ENCODE results near the gene MICAL3. TPM values are rescaled to one million over a fixed set of nuclear protein-coding genes. Genes with fewer than 3 reads are reported as not detected.
"Not testable (repeated sequence)": the region's sequence is repeated elsewhere in the genome, so short reads cannot be mapped to it uniquely, and the experiment has no call there.

MICAL3 gene
- polyA plus RNA-seq, 1 donor from 2014 or later = 28.1 TPM

DNA sequence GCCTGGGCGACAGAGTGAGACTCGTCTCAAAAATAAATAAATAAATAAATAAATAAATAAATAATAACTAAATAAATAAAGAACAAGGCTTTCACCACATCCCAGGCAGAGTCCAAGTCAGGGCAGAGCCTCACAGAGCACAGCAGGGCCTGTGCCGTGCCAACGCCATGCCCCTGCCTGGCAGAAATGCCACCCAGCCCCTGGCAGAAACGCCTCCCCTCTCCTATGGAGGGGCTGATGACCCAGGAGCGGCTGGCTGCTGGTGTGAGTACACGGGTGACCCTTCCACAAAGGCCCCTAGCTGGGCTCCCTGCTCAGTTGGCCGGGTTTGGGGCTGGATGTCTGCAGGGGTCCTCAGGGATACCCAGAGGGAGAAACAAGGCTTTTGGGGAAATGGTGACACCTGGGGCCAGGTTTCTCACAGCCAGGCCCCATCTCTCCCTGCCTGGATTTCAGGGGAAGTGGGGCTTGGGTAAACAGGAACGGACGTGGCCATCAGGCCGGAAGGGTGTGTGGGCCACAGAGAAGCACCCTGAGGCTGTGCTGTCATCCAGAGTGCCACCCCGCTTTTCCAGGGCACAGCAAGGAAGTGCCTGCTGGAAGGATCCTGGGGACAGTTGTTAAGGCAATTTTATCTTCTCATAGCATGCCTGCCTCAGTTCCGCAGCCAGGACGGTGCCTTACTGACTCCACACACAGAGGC lies 255.2 kb downstream of the MICAL3 start:
- Histone ChIP-seq H3K9me2 (ENCODE audit: insufficient read depth, low read length) (no peaks in the 10 kb centered on the region), H3F3A (ENCODE audit: insufficient read depth, low read length, poor library complexity, severe bottlenecking) (no peaks in the 10 kb centered on the region), H3K27ac (ENCODE audit: low read length) (no peak overlapping the region), H2AFZ (ENCODE audit: low read depth, low read length) (no peak overlapping the region), H3K9ac (ENCODE audit: low read length) (no peak overlapping the region), H3K79me2 (replicated peaks; ENCODE audit: insufficient read depth, low read length) (peaks cover 5% of the 10 kb centered on the region), H4K20me1 (ENCODE audit: insufficient read depth) (no peaks in the 10 kb centered on the region), H3K36me3 (ENCODE audit: insufficient read depth, low read length) (no peaks in the 10 kb centered on the region), H3K4me3 (ENCODE audit: low read length) (no peak overlapping the region), H3K9me3 (ENCODE audit: low read length) (no peaks in the 10 kb centered on the region), H3K4me2 (ENCODE audit: low read length) (no peak overlapping the region), H3K27me3 (ENCODE audit: insufficient read depth, low read depth, low read length) (no peaks in the 10 kb centered on the region)
- TF ChIP-seq, protein P1, sequence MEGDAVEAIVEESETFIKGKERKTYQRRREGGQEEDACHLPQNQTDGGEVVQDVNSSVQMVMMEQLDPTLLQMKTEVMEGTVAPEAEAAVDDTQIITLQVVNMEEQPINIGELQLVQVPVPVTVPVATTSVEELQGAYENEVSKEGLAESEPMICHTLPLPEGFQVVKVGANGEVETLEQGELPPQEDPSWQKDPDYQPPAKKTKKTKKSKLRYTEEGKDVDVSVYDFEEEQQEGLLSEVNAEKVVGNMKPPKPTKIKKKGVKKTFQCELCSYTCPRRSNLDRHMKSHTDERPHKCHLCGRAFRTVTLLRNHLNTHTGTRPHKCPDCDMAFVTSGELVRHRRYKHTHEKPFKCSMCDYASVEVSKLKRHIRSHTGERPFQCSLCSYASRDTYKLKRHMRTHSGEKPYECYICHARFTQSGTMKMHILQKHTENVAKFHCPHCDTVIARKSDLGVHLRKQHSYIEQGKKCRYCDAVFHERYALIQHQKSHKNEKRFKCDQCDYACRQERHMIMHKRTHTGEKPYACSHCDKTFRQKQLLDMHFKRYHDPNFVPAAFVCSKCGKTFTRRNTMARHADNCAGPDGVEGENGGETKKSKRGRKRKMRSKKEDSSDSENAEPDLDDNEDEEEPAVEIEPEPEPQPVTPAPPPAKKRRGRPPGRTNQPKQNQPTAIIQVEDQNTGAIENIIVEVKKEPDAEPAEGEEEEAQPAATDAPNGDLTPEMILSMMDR (IDR thresholded peaks at IDR 0.05; ENCODE audit: poor library complexity, severe bottlenecking) = no peak
- TF ChIP-seq EP300 (conservative IDR thresholded peaks at IDR 0.05; ENCODE audit: poor library complexity, severe bottlenecking) (no peak), TAF1 (IDR thresholded peaks at IDR 0.05; ENCODE audit: low read depth) (no peak)

DNA sequence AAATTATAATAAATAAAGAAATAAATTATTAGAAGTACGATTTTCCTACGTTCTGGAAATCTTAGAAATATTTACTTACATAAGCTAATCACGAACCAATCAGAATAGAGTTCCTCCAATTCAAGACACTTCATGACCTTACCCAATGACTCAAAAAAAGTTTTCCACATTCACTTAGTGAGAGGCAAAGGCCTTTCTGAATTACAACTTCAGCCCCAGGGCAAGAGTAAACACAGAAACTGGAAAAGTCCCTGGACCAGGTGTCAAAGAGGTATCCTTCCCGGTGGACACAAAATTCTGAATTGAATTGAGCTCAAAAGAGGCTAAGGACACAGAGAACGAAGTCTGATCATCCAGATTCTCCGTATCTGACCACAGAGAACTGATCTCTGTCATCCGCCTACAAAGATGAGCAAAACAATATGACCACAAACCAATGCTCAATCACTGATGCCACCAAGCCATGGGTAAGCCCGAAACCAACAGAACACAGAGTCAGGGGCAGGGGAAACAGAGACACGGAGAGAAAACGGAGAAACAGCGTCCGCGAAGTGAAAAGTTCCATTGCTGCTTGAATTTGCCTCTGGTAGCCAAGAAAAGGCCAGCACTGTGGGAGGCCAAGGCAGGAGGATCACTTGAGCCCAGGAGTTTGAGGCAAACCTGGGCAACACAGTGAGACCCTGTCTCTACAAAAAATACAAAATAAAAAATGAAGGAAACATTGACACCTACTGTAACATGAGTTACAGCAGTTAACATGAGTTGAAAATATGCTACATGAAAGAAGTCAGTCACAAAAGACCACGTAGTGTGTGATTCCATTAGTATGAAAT lies 256.9 kb downstream of the MICAL3 start:
- Histone ChIP-seq H3K4me2 (ENCODE audit: low read length) (no peak overlapping the region), H4K20me1 (ENCODE audit: insufficient read depth) (no peaks in the 10 kb centered on the region), H3F3A (ENCODE audit: insufficient read depth, low read length, poor library complexity, severe bottlenecking) (no peaks in the 10 kb centered on the region)

DNA sequence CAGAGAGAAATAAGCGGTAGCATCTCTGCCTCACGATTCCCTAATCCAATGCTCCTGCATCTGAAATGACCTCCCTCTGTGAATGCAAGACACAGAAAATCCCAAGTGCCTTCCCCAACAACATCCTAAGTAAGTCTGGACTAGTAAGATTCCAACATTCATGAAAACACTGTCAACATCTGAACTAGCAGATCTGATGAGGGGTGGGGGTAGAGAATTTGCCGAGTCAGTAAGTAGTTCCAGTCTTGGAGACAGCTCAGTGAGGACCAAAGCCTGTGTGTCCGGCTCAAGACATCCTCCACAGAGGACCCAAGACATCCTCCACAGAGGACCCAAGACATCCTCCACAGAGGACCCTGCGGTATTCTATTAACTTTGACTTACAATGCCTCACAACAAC lies 259.5 kb downstream of the MICAL3 start:
- not testable (repeated sequence) for H3K27me3 ChIP-seq (ENCODE audit: insufficient read depth, low read depth, low read length); H4K20me1 ChIP-seq (ENCODE audit: insufficient read depth)

More for the DNA sequence above, 256.9 kb downstream of the MICAL3 start:
- H3K36me3 ChIP-seq (ENCODE audit: insufficient read depth, low read length) = no peaks in the 10 kb centered on the region
- no peak for TF ChIP-seq TAF1 (IDR thresholded peaks at IDR 0.05; ENCODE audit: low read depth)
- TF ChIP-seq, protein P2, sequence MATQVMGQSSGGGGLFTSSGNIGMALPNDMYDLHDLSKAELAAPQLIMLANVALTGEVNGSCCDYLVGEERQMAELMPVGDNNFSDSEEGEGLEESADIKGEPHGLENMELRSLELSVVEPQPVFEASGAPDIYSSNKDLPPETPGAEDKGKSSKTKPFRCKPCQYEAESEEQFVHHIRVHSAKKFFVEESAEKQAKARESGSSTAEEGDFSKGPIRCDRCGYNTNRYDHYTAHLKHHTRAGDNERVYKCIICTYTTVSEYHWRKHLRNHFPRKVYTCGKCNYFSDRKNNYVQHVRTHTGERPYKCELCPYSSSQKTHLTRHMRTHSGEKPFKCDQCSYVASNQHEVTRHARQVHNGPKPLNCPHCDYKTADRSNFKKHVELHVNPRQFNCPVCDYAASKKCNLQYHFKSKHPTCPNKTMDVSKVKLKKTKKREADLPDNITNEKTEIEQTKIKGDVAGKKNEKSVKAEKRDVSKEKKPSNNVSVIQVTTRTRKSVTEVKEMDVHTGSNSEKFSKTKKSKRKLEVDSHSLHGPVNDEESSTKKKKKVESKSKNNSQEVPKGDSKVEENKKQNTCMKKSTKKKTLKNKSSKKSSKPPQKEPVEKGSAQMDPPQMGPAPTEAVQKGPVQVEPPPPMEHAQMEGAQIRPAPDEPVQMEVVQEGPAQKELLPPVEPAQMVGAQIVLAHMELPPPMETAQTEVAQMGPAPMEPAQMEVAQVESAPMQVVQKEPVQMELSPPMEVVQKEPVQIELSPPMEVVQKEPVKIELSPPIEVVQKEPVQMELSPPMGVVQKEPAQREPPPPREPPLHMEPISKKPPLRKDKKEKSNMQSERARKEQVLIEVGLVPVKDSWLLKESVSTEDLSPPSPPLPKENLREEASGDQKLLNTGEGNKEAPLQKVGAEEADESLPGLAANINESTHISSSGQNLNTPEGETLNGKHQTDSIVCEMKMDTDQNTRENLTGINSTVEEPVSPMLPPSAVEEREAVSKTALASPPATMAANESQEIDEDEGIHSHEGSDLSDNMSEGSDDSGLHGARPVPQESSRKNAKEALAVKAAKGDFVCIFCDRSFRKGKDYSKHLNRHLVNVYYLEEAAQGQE (IDR thresholded peaks at IDR 0.05; ENCODE audit: borderline replicate concordance) = no peak
- TF ChIP-seq MXI1 (conservative IDR thresholded peaks at IDR 0.05; ENCODE audit: poor library complexity, severe bottlenecking) = no peak
- TF ChIP-seq, protein P1 (IDR thresholded peaks at IDR 0.05; ENCODE audit: poor library complexity, severe bottlenecking) = no peak
- no peak for TF ChIP-seq POLR2AphosphoS5 (IDR thresholded peaks at IDR 0.05)
- TF ChIP-seq RAD21 (conservative IDR thresholded peaks at IDR 0.05) = no peak
- TF ChIP-seq EZH2 (IDR thresholded peaks at IDR 0.05; ENCODE audit: borderline replicate concordance, insufficient read depth, low read length, poor library complexity, severe bottlenecking) = no peak
- TF ChIP-seq SMC3 (conservative IDR thresholded peaks at IDR 0.05; ENCODE audit: poor library complexity) = no peak
- no peak for TF ChIP-seq EP300 (conservative IDR thresholded peaks at IDR 0.05; ENCODE audit: poor library complexity, severe bottlenecking)
- no peak overlapping the region for H2AFZ ChIP-seq (ENCODE audit: low read depth, low read length)
- H3K79me2 ChIP-seq (replicated peaks; ENCODE audit: insufficient read depth, low read length) = no peaks in the 10 kb centered on the region
- no peak overlapping the region for H3K27ac ChIP-seq (ENCODE audit: low read length)
- H3K9me3 ChIP-seq (ENCODE audit: low read length) = no peaks in the 10 kb centered on the region
- H3K9me2 ChIP-seq (ENCODE audit: insufficient read depth, low read length) = no peaks in the 10 kb centered on the region
- H3K4me3 ChIP-seq (ENCODE audit: low read length) = no peak overlapping the region
- no peaks in the 10 kb centered on the region for H3K27me3 ChIP-seq (ENCODE audit: insufficient read depth, low read depth, low read length)
- H3K9ac ChIP-seq (ENCODE audit: low read length) = no peak overlapping the region

More for the DNA sequence above, 259.5 kb downstream of the MICAL3 start:
- not testable (repeated sequence) for H3K4me2 ChIP-seq (ENCODE audit: low read length); H3K36me3 ChIP-seq (ENCODE audit: insufficient read depth, low read length); H3F3A ChIP-seq (ENCODE audit: insufficient read depth, low read length, poor library complexity, severe bottlenecking); H2AFZ ChIP-seq (ENCODE audit: low read depth, low read length); H3K4me3 ChIP-seq (ENCODE audit: low read length); H3K79me2 ChIP-seq (replicated peaks; ENCODE audit: insufficient read depth, low read length); H3K9ac ChIP-seq (ENCODE audit: low read length); H3K27ac ChIP-seq (ENCODE audit: low read length); H3K9me2 ChIP-seq (ENCODE audit: insufficient read depth, low read length); H3K9me3 ChIP-seq (ENCODE audit: low read length)

Measured in neural cell (in vitro differentiated cells).